ENCODE measurements around the gene WSCD1.

GRCh38 chr17:6072157-6072556, 2.0 kb downstream of the WSCD1 start:
- no peak for TF ChIP-seq EZH2 (IDR thresholded peaks at IDR 0.05; ENCODE audit: low read length, unreplicated experiment)
- TF ChIP-seq CTCF (conservative IDR thresholded peaks at IDR 0.05; ENCODE audit: low read depth, low read length), result no peak
- TF ChIP-seq EZH2phosphoT487 (IDR thresholded peaks at IDR 0.05; ENCODE audit: borderline replicate concordance, low read length), result no peak
